ENCODE data around the gene MARS1. TPM values are rescaled to one million over a fixed set of nuclear protein-coding genes. Genes with fewer than 3 reads are reported as not detected.
"Not testable (repeated sequence)": the region's sequence is repeated elsewhere in the genome, so short reads cannot be mapped to it uniquely, and the experiment has no call there.

Gene MARS1
- polyA plus RNA-seq, 3 donors from 2014 or later, result 100 to 158 (median 114) TPM

DNA sequence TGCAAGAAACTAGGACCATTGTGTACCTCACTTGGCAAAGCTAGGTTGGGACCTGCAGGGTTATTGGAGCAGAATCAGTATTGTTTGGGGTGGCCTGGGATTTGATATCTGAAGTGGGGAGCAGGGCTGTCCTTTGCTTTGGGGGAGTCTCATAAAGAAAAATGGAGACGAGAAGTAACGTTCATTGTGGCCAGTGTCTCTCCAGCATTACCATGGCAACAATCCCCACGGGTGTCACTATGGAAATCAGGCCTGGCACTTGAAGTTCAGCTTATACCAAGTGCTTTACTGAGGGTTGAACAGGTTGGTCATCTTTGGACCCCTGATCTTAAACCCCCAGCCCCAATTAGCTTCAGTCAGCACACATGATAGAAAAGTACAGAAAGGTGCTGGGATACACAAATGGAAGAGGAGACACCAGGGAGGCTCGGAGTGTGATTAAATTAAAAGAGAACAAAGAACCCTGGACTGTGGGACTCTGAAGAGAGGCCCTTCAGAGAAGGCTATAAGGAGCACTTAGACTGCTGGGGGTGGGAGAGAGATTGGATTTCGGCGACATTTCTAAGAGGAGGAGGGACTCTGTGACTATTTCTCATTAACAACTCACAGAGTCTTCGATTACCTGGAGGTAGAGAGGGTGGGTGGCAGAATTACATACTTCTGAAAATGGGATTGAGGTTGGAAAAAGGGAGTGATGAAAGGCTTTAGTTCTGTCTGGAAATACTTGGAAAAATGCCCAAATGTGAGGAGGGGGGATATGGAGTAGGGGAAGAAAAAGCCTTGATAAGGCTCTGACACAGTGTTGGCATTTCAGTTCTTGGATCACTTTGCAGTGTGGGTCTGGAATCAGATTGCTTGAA, 65.7 kb downstream of the MARS1 start:
- no peak for DNase-seq
- Mint-ChIP-seq H3K27me3 (ENCODE audit: low read depth in 3 of 3) (peaks cover 3 to 13% (median 12%) of the 10 kb centered on the region in 3 donors), H3K9me3 (peaks cover 0 to 2% (median 0%) of the 10 kb centered on the region in 6 donors), H3K36me3 (no peaks in the 10 kb centered on the region), H3K4me1 (peaks cover 5 to 10% of the 10 kb centered on the region in 2 donors), H3K27ac (no peak overlapping the region), H3K4me3 (no peak overlapping the region)

DNA sequence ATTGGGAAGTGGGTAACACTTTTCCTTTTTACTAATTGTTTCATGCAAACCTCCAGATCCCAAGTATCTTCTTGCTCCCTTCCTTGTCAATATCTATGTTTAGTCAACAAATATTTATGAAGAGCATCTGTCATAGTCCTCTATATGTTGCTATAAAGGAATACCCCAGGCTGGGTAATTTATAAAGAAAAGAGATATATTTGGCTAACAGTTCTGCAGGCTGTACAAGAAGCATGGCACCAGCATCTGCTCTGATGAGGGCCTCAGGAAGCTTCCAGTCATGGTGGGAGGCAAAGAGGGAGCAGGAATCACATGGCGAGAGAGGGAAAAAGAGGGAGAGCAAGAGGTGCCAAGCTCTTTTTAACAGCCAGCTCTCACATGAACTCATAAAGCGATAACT, 66.6 kb downstream of the MARS1 start:
- Mint-ChIP-seq H3K4me1 (peaks cover 3 to 5% of the 10 kb centered on the region in 2 donors), H3K9me3 (peaks cover 0 to 2% (median 0%) of the 10 kb centered on the region in 6 donors), H3K27me3 (ENCODE audit: low read depth in 3 of 3) (peaks cover 2 to 13% (median 8%) of the 10 kb centered on the region in 3 donors), H3K27ac (no peak overlapping the region), H3K4me3 (no peak overlapping the region), H3K36me3 (no peaks in the 10 kb centered on the region)
- no peak for DNase-seq

DNA sequence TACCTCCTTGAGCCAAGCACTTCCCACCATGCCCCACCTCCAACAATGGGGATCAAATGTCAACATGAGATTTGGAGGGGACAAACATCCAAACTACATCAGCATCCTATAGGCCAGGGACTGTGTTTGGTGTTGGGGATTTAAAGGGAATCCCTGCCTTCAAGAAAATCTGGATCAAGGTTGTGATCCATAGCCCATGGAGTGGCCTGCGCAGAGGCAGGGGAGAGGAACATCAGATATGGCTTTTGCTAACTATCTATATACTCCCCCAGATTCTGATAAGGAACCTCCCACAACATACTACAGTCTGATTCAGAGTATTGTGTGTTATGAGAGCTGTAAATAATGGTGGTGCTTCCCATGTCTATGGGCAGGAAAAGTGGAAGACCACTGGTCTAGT, 67.0 kb downstream of the MARS1 start:
- Mint-ChIP-seq H3K27ac (no peak overlapping the region), H3K4me1 (peaks cover 2 to 5% of the 10 kb centered on the region in 2 donors), H3K36me3 (no peaks in the 10 kb centered on the region), H3K9me3 (peaks cover 0 to 2% (median 0%) of the 10 kb centered on the region in 6 donors), H3K27me3 (ENCODE audit: low read depth in 3 of 3) (peaks cover 2 to 13% (median 6%) of the 10 kb centered on the region in 3 donors), H3K4me3 (no peak overlapping the region)
- no peak for DNase-seq

DNA sequence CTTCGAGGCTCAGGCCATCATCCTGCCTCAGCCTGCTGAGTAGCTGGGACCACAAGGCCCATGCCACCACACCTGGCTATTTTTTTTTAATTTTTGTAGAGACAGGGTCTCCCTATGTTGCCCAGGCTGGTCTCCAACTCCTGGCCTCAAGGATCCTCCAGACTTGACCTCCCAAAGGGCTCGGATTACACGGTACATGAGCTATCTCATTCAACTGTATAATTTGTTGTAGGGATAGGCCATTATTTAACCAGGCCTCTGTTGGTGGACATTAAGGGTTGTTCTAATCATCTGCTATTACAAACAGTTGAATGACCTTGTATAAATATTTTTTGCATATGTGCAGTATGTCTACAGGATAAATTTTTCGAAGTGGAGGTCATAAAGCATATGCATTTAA, 71.0 kb downstream of the MARS1 start:
- no peak for DNase-seq
- Mint-ChIP-seq H3K4me1 (no peaks in the 10 kb centered on the region), H3K27me3 (ENCODE audit: low read depth in 3 of 3) (peaks cover 2 to 18% (median 6%) of the 10 kb centered on the region in 3 donors), H3K36me3 (no peaks in the 10 kb centered on the region), H3K4me3 (no peak overlapping the region), H3K27ac (no peak overlapping the region), H3K9me3 (no peaks in the 10 kb centered on the region)

DNA sequence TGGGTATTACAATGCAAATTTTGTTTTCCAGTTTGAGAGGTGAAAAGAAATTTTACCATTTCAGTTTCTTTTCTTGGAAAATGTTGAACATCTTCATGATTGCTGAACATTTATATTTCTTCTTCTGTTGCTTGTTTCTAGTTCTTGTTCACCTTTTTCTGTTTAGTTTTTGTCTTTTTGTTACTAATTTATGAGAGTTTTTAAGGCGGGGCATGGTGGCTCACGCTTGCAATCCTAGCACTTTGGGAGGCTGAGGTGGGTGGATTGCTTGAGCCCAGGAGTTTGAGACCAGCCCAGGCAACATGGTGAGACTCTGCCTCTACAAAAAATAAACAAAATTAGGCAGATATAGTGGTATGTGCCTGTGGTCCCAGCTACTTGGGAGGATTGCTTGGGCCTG, 72.6 kb downstream of the MARS1 start:
- no peak for DNase-seq
- Mint-ChIP-seq H3K4me1 (no peaks in the 10 kb centered on the region), H3K27ac (no peak overlapping the region), H3K27me3 (ENCODE audit: low read depth in 3 of 3) (peaks cover 3 to 20% (median 6%) of the 10 kb centered on the region in 3 donors), H3K4me3 (no peak overlapping the region), H3K9me3 (no peaks in the 10 kb centered on the region), H3K36me3 (no peaks in the 10 kb centered on the region)

DNA sequence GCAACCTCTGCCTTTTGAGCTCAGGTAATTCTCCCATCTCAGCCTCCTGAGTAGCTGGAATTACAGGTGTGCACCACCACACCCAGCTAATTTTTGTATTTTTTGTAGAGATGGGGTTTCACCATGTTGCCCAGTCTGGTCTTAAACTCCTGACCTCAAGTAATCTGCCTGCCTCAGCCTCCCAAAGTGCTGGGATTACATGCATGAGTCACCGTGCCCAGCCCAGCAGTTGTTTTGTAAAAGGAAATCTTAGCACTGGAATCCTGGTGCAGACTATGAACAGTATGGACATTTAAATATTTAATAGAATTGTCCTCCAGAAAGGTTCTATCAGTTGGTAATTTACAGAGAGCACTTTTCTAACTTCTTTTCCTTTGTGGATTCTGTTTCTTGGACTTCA, 73.2 kb downstream of the MARS1 start:
- H3K4me1 Mint-ChIP-seq, H3K36me3 Mint-ChIP-seq, H3K9me3 Mint-ChIP-seq, DNase-seq, H3K4me3 Mint-ChIP-seq, H3K27ac Mint-ChIP-seq: not testable (repeated sequence)
- H3K27me3 Mint-ChIP-seq (ENCODE audit: low read depth in 3 of 3), result peaks cover 3 to 20% (median 6%) of the 10 kb centered on the region in 3 donors

DNA sequence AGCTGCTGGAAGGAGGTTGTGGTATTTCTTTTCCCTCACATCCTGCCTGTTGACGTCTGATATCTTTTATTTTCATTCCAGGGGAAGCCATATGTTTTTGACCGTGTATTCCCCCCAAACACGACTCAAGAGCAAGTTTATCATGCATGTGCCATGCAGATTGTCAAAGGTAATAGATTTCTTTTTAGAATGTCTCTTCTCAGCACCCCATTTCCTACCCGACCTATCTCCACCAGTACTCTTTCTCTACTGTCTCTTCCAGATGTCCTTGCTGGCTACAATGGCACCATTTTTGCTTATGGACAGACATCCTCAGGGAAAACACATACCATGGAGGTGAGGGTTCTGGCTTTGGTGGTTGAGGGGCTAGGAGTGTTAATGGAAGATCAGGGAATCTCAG, 75.5 kb downstream of the MARS1 start:
- Mint-ChIP-seq H3K27ac (no peak overlapping the region), H3K4me1 (no peaks in the 10 kb centered on the region), H3K27me3 (ENCODE audit: low read depth in 3 of 3) (peaks cover 3 to 19% (median 6%) of the 10 kb centered on the region in 3 donors), H3K36me3 (no peaks in the 10 kb centered on the region), H3K9me3 (no peaks in the 10 kb centered on the region), H3K4me3 (no peak overlapping the region)
- DNase-seq, result no peak

DNA sequence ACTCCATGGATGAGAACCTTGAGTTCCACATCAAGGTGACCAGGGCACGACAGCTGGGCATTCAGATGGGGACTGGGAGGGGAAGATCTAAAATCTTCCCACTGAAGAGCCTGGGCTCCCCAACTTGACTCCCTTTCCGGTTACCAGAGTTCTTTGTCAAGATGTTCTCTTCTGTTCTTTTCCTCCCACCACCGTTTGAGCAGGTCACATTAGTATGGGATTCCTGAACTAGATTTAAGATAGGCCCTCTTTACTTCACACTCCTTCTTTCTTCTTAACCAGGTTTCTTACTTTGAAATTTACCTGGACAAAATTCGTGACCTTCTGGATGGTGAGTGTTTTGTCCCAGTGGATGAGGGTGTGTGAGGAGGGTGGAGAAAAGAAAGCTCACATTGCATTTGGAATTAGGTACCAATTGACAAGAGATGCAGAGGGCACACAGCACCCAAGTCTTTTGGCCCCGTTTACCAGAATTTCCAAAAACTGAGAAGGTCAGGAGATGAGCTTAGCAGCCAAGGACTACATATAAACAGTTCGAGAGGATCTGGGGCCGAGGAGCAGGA, 76.4 kb downstream of the MARS1 start:
- Mint-ChIP-seq H3K4me1 (no peaks in the 10 kb centered on the region), H3K36me3 (no peaks in the 10 kb centered on the region), H3K4me3 (no peak overlapping the region), H3K27me3 (ENCODE audit: low read depth in 3 of 3) (peaks cover 3 to 19% (median 6%) of the 10 kb centered on the region in 3 donors), H3K27ac (no peak overlapping the region), H3K9me3 (no peaks in the 10 kb centered on the region)
- DNase-seq, result no peak

Other genes starting within 250 kb of the MARS1 start
- gene STAC3, start 236.9 kb upstream of the MARS1 start, polyA plus RNA-seq, result not detected
- 10 to 100 TPM in 1 of 3 donors, 1 to 10 TPM in 1, under 1 TPM in 1; 0.12 to 19.0 (median 3.3) TPM for gene R3HDM2, start 57.0 kb upstream of the MARS1 start, polyA plus RNA-seq
- under 1 TPM in 1 of 3 donors, not detected in 2; 0.15 TPM for gene INHBC, start 53.3 kb upstream of the MARS1 start, polyA plus RNA-seq
- gene INHBE, start 32.8 kb upstream of the MARS1 start, polyA plus RNA-seq, result not detected
- under 1 TPM in 2 of 3 donors, not detected in 1; 0.33 to 0.40 TPM for gene GLI1, start 28.3 kb upstream of the MARS1 start, polyA plus RNA-seq
- gene ARHGAP9, start 8.2 kb upstream of the MARS1 start, polyA plus RNA-seq, result 100 to 1,000 TPM; 148 to 294 (median 163) TPM
- 10 to 100 TPM; 22.8 to 38.8 (median 29.4) TPM for gene DDIT3, start 32.4 kb downstream of the MARS1 start, polyA plus RNA-seq
- 1 to 10 TPM; 1.8 to 5.5 (median 2.7) TPM for gene MBD6, start 34.8 kb downstream of the MARS1 start, polyA plus RNA-seq
- gene DCTN2, start 59.1 kb downstream of the MARS1 start, polyA plus RNA-seq, result 10 to 100 TPM; 90.2 to 99.0 (median 93.8) TPM
- not detected for gene KIF5A, start 62.0 kb downstream of the MARS1 start, polyA plus RNA-seq
- 10 to 100 TPM; 33.0 to 61.8 (median 54.1) TPM for gene PIP4K2C, start 103.1 kb downstream of the MARS1 start, polyA plus RNA-seq
- 10 to 100 TPM in 1 of 3 donors, 1 to 10 TPM in 2; 8.1 to 20.2 (median 9.5) TPM for gene DTX3, start 116.8 kb downstream of the MARS1 start, polyA plus RNA-seq
- gene ARHGEF25, start 123.4 kb downstream of the MARS1 start, polyA plus RNA-seq, result under 1 TPM in 1 of 3 donors, not detected in 2; 0.27 TPM
- not detected for gene B4GALNT1, start 145.1 kb downstream of the MARS1 start, polyA plus RNA-seq
- gene OS9, start 206.1 kb downstream of the MARS1 start, polyA plus RNA-seq, result 100 to 1,000 TPM in 1 of 3 donors, 10 to 100 TPM in 2; 54.2 to 111 (median 59.5) TPM